IMR-90 (cell line): ENCODE results near the gene TSKS. TPM values are rescaled to one million over a fixed set of nuclear protein-coding genes. Genes with fewer than 3 reads are reported as not detected.

Experiments
- ATAC-seq: fragments of 200-7000 bp; cut with Tn5 transposase; 2 replicates; pipeline ENCODE4 v1.9.1; 2020; ENCODE audit warnings: low read depth, mild to moderate bottlenecking, moderate library complexity
- BruUV-seq: library from RNA; stranded (reverse); fragments of 400-500 nt; replicated peaks from 2 replicates; lab custom pipeline; 2021; lab: Mats Ljungman, UMichigan
- CTCF ChIA-PET: fragments of 300-600 bp; formaldehyde crosslinking; extraction: SDS; loops from one replicate; lab custom pipeline; 2021; ENCODE audit warnings: antibody characterized with exemption; lab: Yijun Ruan, JAX
- POLR2A ChIA-PET: fragments of 300-600 bp; sonication (Branson Sonifier 250); formaldehyde crosslinking; loops from one replicate; lab custom pipeline; 2022; ENCODE audit warnings: antibody characterized with exemption; ENCODE audit not compliant: unreplicated experiment; lab: Charles Lee
- DNase-seq: peaks from one replicate; pipeline ENCODE4 v3.0.0; 2013
- H2AFZ ChIP-seq: replicated peaks from 2 replicates; pipeline ENCODE3; 2013; ENCODE audit warnings: low read length, mild to moderate bottlenecking; ENCODE audit not compliant: poor library complexity
- H2AK5ac ChIP-seq: 2 replicates; pipeline ENCODE4 v1.6.1; 2013; ENCODE audit warnings: low read depth, low read length, inconsistent platforms
- H2AK9ac ChIP-seq: replicated peaks from 2 replicates; pipeline ENCODE3; 2013; ENCODE audit warnings: mild to moderate bottlenecking, low read depth, low read length, moderate library complexity; ENCODE audit not compliant: poor library complexity
- H2BK120ac ChIP-seq: 2 replicates; pipeline ENCODE4 v1.6.1; 2013; ENCODE audit warnings: low read depth, low read length, inconsistent platforms
- H2BK15ac ChIP-seq: 3 replicates; pipeline ENCODE4 v1.6.1; 2013; ENCODE audit warnings: low read depth, low read length, inconsistent platforms
- H2BK20ac ChIP-seq: 2 replicates; pipeline ENCODE4 v1.6.1; 2013; ENCODE audit warnings: low read depth, mild to moderate bottlenecking, inconsistent platforms, low read length, moderate library complexity
- H2BK5ac ChIP-seq: 2 replicates; pipeline ENCODE4 v1.6.1; 2013; ENCODE audit warnings: mild to moderate bottlenecking, low read depth, low read length, inconsistent platforms; ENCODE audit not compliant: poor library complexity, severe bottlenecking
- H3K14ac ChIP-seq: replicated peaks from 2 replicates; pipeline ENCODE4 v1.6.1; 2013; ENCODE audit warnings: low read depth, low read length, inconsistent platforms
- H3K18ac ChIP-seq: 2 replicates; pipeline ENCODE4 v1.6.1; 2013; ENCODE audit warnings: low read depth, low read length, control low read depth
- H3K23ac ChIP-seq: 2 replicates; pipeline ENCODE4 v1.6.1; 2013; ENCODE audit warnings: low read depth, low read length, inconsistent platforms
- H3K27ac ChIP-seq: 2 replicates; pipeline ENCODE4 v1.5.1; 2013; ENCODE audit warnings: mild to moderate bottlenecking, control low read depth, low read length; ENCODE audit not compliant: insufficient read depth
- H3K27me3 ChIP-seq: 2 replicates; pipeline ENCODE4 v1.6.1; 2013; ENCODE audit warnings: low read length; ENCODE audit not compliant: control insufficient read depth, insufficient read depth
- H3K36me3 ChIP-seq: 2 replicates; pipeline ENCODE4 v1.6.1; 2013; ENCODE audit warnings: low read length, mixed read lengths; ENCODE audit not compliant: control insufficient read depth, insufficient read depth
- H3K4ac ChIP-seq: 2 replicates; pipeline ENCODE4 v1.6.1; 2013; ENCODE audit warnings: low read depth, low read length, inconsistent platforms
- H3K4me1 ChIP-seq: 2 replicates; pipeline ENCODE4 v1.6.1; 2013; ENCODE audit warnings: low read length, mixed read lengths; ENCODE audit not compliant: control insufficient read depth, insufficient read depth
- H3K4me2 ChIP-seq: 2 replicates; pipeline ENCODE4 v1.6.1; 2013; ENCODE audit warnings: low read depth, mild to moderate bottlenecking, control low read depth, low read length, moderate library complexity
- H3K4me3 ChIP-seq: 2 replicates; pipeline ENCODE4 v1.5.1; 2013; ENCODE audit warnings: low read depth, mild to moderate bottlenecking, control low read depth, low read length, moderate library complexity; ENCODE audit not compliant: insufficient read depth
- H3K56ac ChIP-seq: 2 replicates; pipeline ENCODE4 v1.6.1; 2013; ENCODE audit warnings: low read length, inconsistent platforms; ENCODE audit not compliant: insufficient read depth; ENCODE audit errors: extremely low read depth
- H3K79me1 ChIP-seq, 2 experiments: 2 replicates each; pipeline ENCODE4 v1.6.1; 2013; ENCODE audit warnings: low read length in 2 of 2, inconsistent platforms in 1 of 2, low read depth in 1 of 2
- H3K9ac ChIP-seq: 2 replicates; pipeline ENCODE4 v1.6.1; 2013; ENCODE audit warnings: low read depth, low read length, control low read depth
- H3K9me1 ChIP-seq: 2 replicates; pipeline ENCODE4 v1.6.1; 2013; ENCODE audit warnings: low read length, inconsistent platforms; ENCODE audit not compliant: insufficient read depth
- H3K9me3 ChIP-seq: 2 replicates; pipeline ENCODE4 v1.6.1; 2013; ENCODE audit warnings: low read length; ENCODE audit not compliant: control insufficient read depth, insufficient read depth
- H4K20me1 ChIP-seq: 2 replicates; pipeline ENCODE4 v1.6.1; 2013; ENCODE audit warnings: low read length, inconsistent platforms; ENCODE audit not compliant: insufficient read depth
- H4K5ac ChIP-seq: 2 replicates; pipeline ENCODE4 v1.6.1; 2013; ENCODE audit warnings: mild to moderate bottlenecking, low read depth, low read length, control low read depth
- H4K8ac ChIP-seq, 2 experiments: 2 replicates each; pipeline ENCODE4 v1.6.1; 2013; ENCODE audit warnings: low read depth in 2 of 2, low read length in 2 of 2, control low read depth in 1 of 2, inconsistent platforms in 1 of 2
- H4K91ac ChIP-seq: 2 replicates; pipeline ENCODE4 v1.6.1; 2013; ENCODE audit warnings: low read depth, low read length, inconsistent platforms; ENCODE audit not compliant: insufficient read depth
- BHLHE40 ChIP-seq: fragments of 150-350 bp; IDR thresholded peaks from 2 replicates; pipeline ENCODE4 v1.6.1; 2016; ENCODE audit warnings: mild to moderate bottlenecking, low read depth, low read length
- CEBPB ChIP-seq: IDR thresholded peaks from 2 replicates; pipeline ENCODE4 v1.6.1; 2012; ENCODE audit warnings: low read depth, low read length, improper control_type of control experiment
- CHD1 ChIP-seq: IDR thresholded peaks from 2 replicates; pipeline ENCODE4 v1.6.1; 2012; ENCODE audit warnings: low read depth, low read length, improper control_type of control experiment
- FOS ChIP-seq: fragments of 150-350 bp; IDR thresholded peaks from 2 replicates; pipeline ENCODE4 v1.6.1; 2016; ENCODE audit warnings: low read depth, low read length
- MAFK ChIP-seq: IDR thresholded peaks from 2 replicates; pipeline ENCODE4 v1.6.1; 2012; ENCODE audit warnings: low read depth, low read length, improper control_type of control experiment
- MAZ ChIP-seq: IDR thresholded peaks from 2 replicates; pipeline ENCODE4 v1.6.1; 2012; ENCODE audit warnings: low read depth, mild to moderate bottlenecking, low read length, improper control_type of control experiment, moderate library complexity, borderline replicate concordance
- MXI1 ChIP-seq: IDR thresholded peaks from 2 replicates; pipeline ENCODE4 v1.6.1; 2012; ENCODE audit warnings: low read depth, mild to moderate bottlenecking, low read length, moderate library complexity, borderline replicate concordance
- NFE2L2 ChIP-seq: fragments of 150-350 bp; IDR thresholded peaks from 2 replicates; pipeline ENCODE4 v1.6.1; 2016; ENCODE audit warnings: low read depth, mild to moderate bottlenecking, low read length
- POLR2A ChIP-seq: IDR thresholded peaks from 2 replicates; pipeline ENCODE4 v1.6.1; 2012; ENCODE audit warnings: mild to moderate bottlenecking, low read depth, low read length
- RAD21 ChIP-seq: IDR thresholded peaks from 2 replicates; pipeline ENCODE4 v1.6.1; 2012; ENCODE audit warnings: low read length, improper control_type of control experiment
- RCOR1 ChIP-seq: IDR thresholded peaks from 2 replicates; pipeline ENCODE4 v1.6.1; 2012; ENCODE audit warnings: mild to moderate bottlenecking, low read length, improper control_type of control experiment; ENCODE audit not compliant: insufficient replicate concordance
- RFX5 ChIP-seq: IDR thresholded peaks from 2 replicates; pipeline ENCODE4 v1.8.0; 2012; ENCODE audit warnings: low read depth, mild to moderate bottlenecking, low read length, moderate library complexity
- SMC3 ChIP-seq: fragments of 150-350 bp; IDR thresholded peaks from 2 replicates; pipeline ENCODE4 v1.6.1; 2016; ENCODE audit warnings: low read depth, mild to moderate bottlenecking, antibody characterized with exemption, low read length, moderate library complexity
- USF2 ChIP-seq: fragments of 150-350 bp; IDR thresholded peaks from 2 replicates; pipeline ENCODE4 v1.6.1; 2017; ENCODE audit warnings: mild to moderate bottlenecking, antibody characterized with exemption, low read length, low read depth
- WGBS, 2 experiments: methylation state at CpG; one replicate each; pipeline versions ENCODE4 v1.1.5 to v1.1.7; 2013; ENCODE audit warnings: missing lambda C conversion rate in 2 of 2; ENCODE audit not compliant: insufficient read length in 1 of 2; ENCODE audit errors: extremely low coverage in 2 of 2; 5-methylcytosine and 5-hydroxymethylcytosine counted together
- dilution Hi-C: fragments of 300-500 bp; cut with HindIII; formaldehyde crosslinking; loops from one replicate; pipeline ENCODE4 v1.14.3; 2018; ENCODE audit warnings: low sequenced_read_pairs; ENCODE audit not compliant: unreplicated experiment
- in situ Hi-C: fragments of 300-500 bp; cut with MboI; formaldehyde crosslinking; loops from 3 replicates; pipeline ENCODE4 v1.14.3; 2019; ENCODE audit warnings: low sequenced_read_pairs, inconsistent platforms, mixed read lengths
- intact Hi-C: fragments of 100-400 bp; cut with micrococcal nuclease; formaldehyde crosslinking; loops from 2 replicates; pipeline ENCODE4 v1.10.0; 2022
- polyA plus RNA-seq, 3 experiments: library from polyadenylated mRNA; depleted of rRNA; stranded (reverse); fragments of >200 nt; gene quantifications; 2 replicates each; pipeline ENCODE4 v1.2.3, GENCODE V29; 2012; ENCODE audit warnings: low replicate concordance in 1 of 3
- total RNA-seq: library from RNA; depleted of rRNA; stranded (reverse); fragments of >200 nt; gene quantifications from 2 replicates; pipeline ENCODE4 v1.2.3, GENCODE V29; 2012
- TF ChIP-seq, protein P1 (sequence below): fragments of 150-350 bp; IDR thresholded peaks from 2 replicates; pipeline ENCODE4 v1.6.1; 2016; ENCODE audit warnings: low read depth, mild to moderate bottlenecking, low read length, moderate library complexity, borderline replicate concordance
- TF ChIP-seq, protein P2 (sequence below): conservative IDR thresholded peaks from 2 replicates; pipeline ENCODE4 v1.5.1; 2012; ENCODE audit warnings: mild to moderate bottlenecking, low read depth, low read length, improper control_type of control experiment

TSKS gene
- total and polyA plus RNA-seq, 2 of the 4 experiments (the other 2 are of a cell fraction) = not detected

- ATAC-seq = no peak
- no TSS peak for BruUV-seq
- dilution Hi-C loops = no loop called here
Observed at GRCh38 chr19:49771674-49772139, 8.6 kb upstream of the TSKS start.

More at GRCh38 chr19:49771674-49772139, 8.6 kb upstream of the TSKS start:
- H3K9me3 ChIP-seq = no peaks in the 10 kb centered on the region
- no peak overlapping the region for H3K4me2 ChIP-seq
- no peak overlapping the region for H2BK120ac ChIP-seq
- WGBS, 2 experiments = 98% methylated on average over 8 of the region's 13 CpGs; no CpG with 5 or more reads in 1 of the 2 experiments
- H2AK5ac ChIP-seq = no peak overlapping the region
- H2BK5ac ChIP-seq = no peak overlapping the region
- peaks cover 23 to 84% of the 10 kb centered on the region in 2 experiments for H3K79me1 ChIP-seq
- H4K5ac ChIP-seq = no peak overlapping the region
- H3K4me3 ChIP-seq = no peak overlapping the region
- ChIA-PET POLR2A (no interaction called here), CTCF (no interaction called here)
- no peak overlapping the region for H3K14ac ChIP-seq
- H3K27ac ChIP-seq = no peak overlapping the region
- H3K4ac ChIP-seq = no peak overlapping the region
- peaks cover 14% of the 10 kb centered on the region for H3K36me3 ChIP-seq
- H2AFZ ChIP-seq = no peak overlapping the region
- no peaks in the 10 kb centered on the region for H3K27me3 ChIP-seq
- H3K9me1 ChIP-seq = peaks cover 28% of the 10 kb centered on the region
- H2AK9ac ChIP-seq = no peak overlapping the region
- no peak overlapping the region for H2BK15ac ChIP-seq
- TF ChIP-seq, protein P1, sequence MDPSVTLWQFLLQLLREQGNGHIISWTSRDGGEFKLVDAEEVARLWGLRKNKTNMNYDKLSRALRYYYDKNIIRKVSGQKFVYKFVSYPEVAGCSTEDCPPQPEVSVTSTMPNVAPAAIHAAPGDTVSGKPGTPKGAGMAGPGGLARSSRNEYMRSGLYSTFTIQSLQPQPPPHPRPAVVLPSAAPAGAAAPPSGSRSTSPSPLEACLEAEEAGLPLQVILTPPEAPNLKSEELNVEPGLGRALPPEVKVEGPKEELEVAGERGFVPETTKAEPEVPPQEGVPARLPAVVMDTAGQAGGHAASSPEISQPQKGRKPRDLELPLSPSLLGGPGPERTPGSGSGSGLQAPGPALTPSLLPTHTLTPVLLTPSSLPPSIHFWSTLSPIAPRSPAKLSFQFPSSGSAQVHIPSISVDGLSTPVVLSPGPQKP = no peak
- TF ChIP-seq SMC3 = no peak
- TF ChIP-seq RCOR1 = no peak
- TF ChIP-seq POLR2A = no peak
- no peak for TF ChIP-seq NFE2L2
- no peak for TF ChIP-seq CEBPB
- no peak for TF ChIP-seq FOS
- TF ChIP-seq RFX5 = no peak
- TF ChIP-seq USF2 = no peak
- TF ChIP-seq RAD21 = no peak
- TF ChIP-seq CHD1 = no peak
- TF ChIP-seq MAFK = no peak
- no peak for TF ChIP-seq BHLHE40
- TF ChIP-seq MAZ = no peak
- TF ChIP-seq MXI1 = no peak
- TF ChIP-seq, protein P2, sequence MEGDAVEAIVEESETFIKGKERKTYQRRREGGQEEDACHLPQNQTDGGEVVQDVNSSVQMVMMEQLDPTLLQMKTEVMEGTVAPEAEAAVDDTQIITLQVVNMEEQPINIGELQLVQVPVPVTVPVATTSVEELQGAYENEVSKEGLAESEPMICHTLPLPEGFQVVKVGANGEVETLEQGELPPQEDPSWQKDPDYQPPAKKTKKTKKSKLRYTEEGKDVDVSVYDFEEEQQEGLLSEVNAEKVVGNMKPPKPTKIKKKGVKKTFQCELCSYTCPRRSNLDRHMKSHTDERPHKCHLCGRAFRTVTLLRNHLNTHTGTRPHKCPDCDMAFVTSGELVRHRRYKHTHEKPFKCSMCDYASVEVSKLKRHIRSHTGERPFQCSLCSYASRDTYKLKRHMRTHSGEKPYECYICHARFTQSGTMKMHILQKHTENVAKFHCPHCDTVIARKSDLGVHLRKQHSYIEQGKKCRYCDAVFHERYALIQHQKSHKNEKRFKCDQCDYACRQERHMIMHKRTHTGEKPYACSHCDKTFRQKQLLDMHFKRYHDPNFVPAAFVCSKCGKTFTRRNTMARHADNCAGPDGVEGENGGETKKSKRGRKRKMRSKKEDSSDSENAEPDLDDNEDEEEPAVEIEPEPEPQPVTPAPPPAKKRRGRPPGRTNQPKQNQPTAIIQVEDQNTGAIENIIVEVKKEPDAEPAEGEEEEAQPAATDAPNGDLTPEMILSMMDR = no peak
- peaks cover 64% of the 10 kb centered on the region for H4K20me1 ChIP-seq
- H4K8ac ChIP-seq = no peak overlapping the region
- no peak overlapping the region for H3K18ac ChIP-seq
- in situ Hi-C loops (no loop called here), intact Hi-C loops (no loop called here)
- no peak overlapping the region for H3K23ac ChIP-seq
- no peak overlapping the region for H3K9ac ChIP-seq
- H2BK20ac ChIP-seq = no peak overlapping the region
- no peak for DNase-seq
- peaks cover 9% of the 10 kb centered on the region for H3K4me1 ChIP-seq
- no peak overlapping the region for H3K56ac ChIP-seq
- no peak overlapping the region for H4K91ac ChIP-seq
